ENCODE measurements around the gene C8G. TPM values are rescaled to one million over a fixed set of nuclear protein-coding genes. Genes with fewer than 3 reads are reported as not detected.

The C8G gene
- total RNA-seq, 2 experiments from 2014 or later = 0.85 to 1.8 TPM

- no peaks in the 10 kb centered on the region for H3K9me3 Mint-ChIP-seq
- H3K36me3 Mint-ChIP-seq (ENCODE audit: low read depth) = peaks cover 42% of the 10 kb centered on the region
- CTCF ChIA-PET = interaction anchor here (1.2 to 2.2 kb wide), 5 partner anchors 11 to 45 kb away, joined by 3 to 6 read pairs (median 6); no protein-coding TSS in a partner anchor
- POLR2A ChIA-PET = no interaction called here
- no peak overlapping the region for H3K4me3 Mint-ChIP-seq
- no peak for DNase-seq
- no peaks in the 10 kb centered on the region for H3K27me3 Mint-ChIP-seq
- peaks cover 14% of the 10 kb centered on the region for H3K4me1 Mint-ChIP-seq
- H3K27ac Mint-ChIP-seq = no peak overlapping the region
Measured at GRCh38 chr9:136907011-136907914, 37.8 kb upstream of the C8G start.

GRCh38 chr9:136910197-136910900, 34.7 kb upstream of the C8G start:
- Mint-ChIP-seq H3K27ac (no peak overlapping the region), H3K27me3 (no peaks in the 10 kb centered on the region), H3K36me3 (ENCODE audit: low read depth) (peaks cover 32% of the 10 kb centered on the region), H3K4me1 (no peaks in the 10 kb centered on the region), H3K4me3 (no peak overlapping the region), H3K9me3 (no peaks in the 10 kb centered on the region)
- POLR2A ChIA-PET = no interaction called here
- no peak for DNase-seq
- CTCF ChIA-PET = interaction anchor here (0.7 to 1.3 kb wide), 2 partner anchors 10 to 34 kb away, joined by 3 to 5 read pairs; partner anchors contain the start of gene FBXW5

- H3K27ac Mint-ChIP-seq = no peak overlapping the region
- H3K9me3 Mint-ChIP-seq = no peaks in the 10 kb centered on the region
- CTCF ChIA-PET = interaction anchor here (1.3 kb wide), 1 partner anchor 9 kb away, joined by 5 read pairs; no protein-coding TSS in a partner anchor
Measured at GRCh38 chr9:136910901-136911245, 34.2 kb upstream of the C8G start.

GRCh38 chr9:136913701-136914438, 31.2 kb upstream of the C8G start:
- H3K36me3 Mint-ChIP-seq (ENCODE audit: low read depth) = peaks cover 33% of the 10 kb centered on the region
- DNase-seq = no peak
- ChIA-PET CTCF (no interaction called here), POLR2A (no interaction called here)
- H3K4me3 Mint-ChIP-seq = no peak overlapping the region
- no peaks in the 10 kb centered on the region for H3K27me3 Mint-ChIP-seq
- H3K27ac Mint-ChIP-seq = no peak overlapping the region
- peaks cover 3% of the 10 kb centered on the region for H3K4me1 Mint-ChIP-seq
- H3K9me3 Mint-ChIP-seq = no peaks in the 10 kb centered on the region

More at GRCh38 chr9:136910901-136911245, 34.2 kb upstream of the C8G start:
- Mint-ChIP-seq H3K4me1 (no peaks in the 10 kb centered on the region), H3K27me3 (no peaks in the 10 kb centered on the region), H3K4me3 (no peak overlapping the region), H3K36me3 (ENCODE audit: low read depth) (peaks cover 32% of the 10 kb centered on the region)
- no peak for DNase-seq
- POLR2A ChIA-PET = no interaction called here

GRCh38 chr9:136915632-136916329, 29.3 kb upstream of the C8G start:
- no peak overlapping the region for H3K4me3 Mint-ChIP-seq
- ChIA-PET POLR2A (interaction anchor here (0.5 kb wide), 1 partner anchor 43 kb away, joined by 6 read pairs; no protein-coding TSS in a partner anchor), CTCF (no interaction called here)
- H3K9me3 Mint-ChIP-seq = no peaks in the 10 kb centered on the region
- no peaks in the 10 kb centered on the region for H3K27me3 Mint-ChIP-seq
- DNase-seq = no peak
- H3K4me1 Mint-ChIP-seq = peaks cover 3% of the 10 kb centered on the region
- no peak overlapping the region for H3K27ac Mint-ChIP-seq
- H3K36me3 Mint-ChIP-seq (ENCODE audit: low read depth) = peaks cover 43% of the 10 kb centered on the region

- CTCF ChIA-PET = interaction anchor here (0.6 to 1.2 kb wide), 3 partner anchors 25 to 658 kb away, joined by 3 read pairs; partner anchors contain the start of gene AJM1
- H3K36me3 Mint-ChIP-seq (ENCODE audit: low read depth) = peaks cover 43% of the 10 kb centered on the region
Measured at GRCh38 chr9:136916330-136917184, 28.5 kb upstream of the C8G start.

GRCh38 chr9:136917902-136918301, 27.1 kb upstream of the C8G start:
- Mint-ChIP-seq H3K4me3 (no peak overlapping the region), H3K27me3 (no peaks in the 10 kb centered on the region), H3K27ac (no peak overlapping the region), H3K9me3 (no peaks in the 10 kb centered on the region), H3K36me3 (ENCODE audit: low read depth) (peaks cover 45% of the 10 kb centered on the region), H3K4me1 (peaks cover 3% of the 10 kb centered on the region)
- ChIA-PET CTCF (interaction anchor here (0.9 to 1.0 kb wide), 2 partner anchors 76 to 98 kb away, joined by 3 read pairs; partner anchors contain the start of gene AJM1), POLR2A (no interaction called here)
- no peak for DNase-seq

More at GRCh38 chr9:136916330-136917184, 28.5 kb upstream of the C8G start:
- no peak for DNase-seq
- POLR2A ChIA-PET = no interaction called here
- no peaks in the 10 kb centered on the region for H3K9me3 Mint-ChIP-seq
- no peaks in the 10 kb centered on the region for H3K27me3 Mint-ChIP-seq
- H3K4me1 Mint-ChIP-seq = peaks cover 3% of the 10 kb centered on the region
- no peak overlapping the region for H3K4me3 Mint-ChIP-seq
- no peak overlapping the region for H3K27ac Mint-ChIP-seq

- Mint-ChIP-seq H3K4me3 (no peak overlapping the region), H3K36me3 (ENCODE audit: low read depth) (peaks cover 46% of the 10 kb centered on the region), H3K27ac (peak overlapping the region; percentile 25), H3K9me3 (no peaks in the 10 kb centered on the region), H3K27me3 (no peaks in the 10 kb centered on the region), H3K4me1 (peaks cover 8% of the 10 kb centered on the region)
- CTCF ChIA-PET = interaction anchor here (0.6 to 2.1 kb wide), 5 partner anchors 10 to 145 kb away, joined by 3 to 6 read pairs (median 3); no protein-coding TSS in a partner anchor
- no peak for DNase-seq
- POLR2A ChIA-PET = interaction anchor here (0.7 to 0.9 kb wide), 2 partner anchors 120 to 826 kb away, joined by 3 to 4 read pairs; no protein-coding TSS in a partner anchor
Measured at GRCh38 chr9:136920069-136920468, 25.0 kb upstream of the C8G start.

GRCh38 chr9:136920734-136921231, 24.3 kb upstream of the C8G start:
- no peak for DNase-seq
- Mint-ChIP-seq H3K4me1 (peaks cover 8% of the 10 kb centered on the region), H3K36me3 (ENCODE audit: low read depth) (peaks cover 42% of the 10 kb centered on the region), H3K9me3 (no peaks in the 10 kb centered on the region), H3K27ac (no peak overlapping the region), H3K27me3 (no peaks in the 10 kb centered on the region), H3K4me3 (no peak overlapping the region)
- CTCF ChIA-PET = interaction anchor here (0.5 to 1.4 kb wide), 3 partner anchors 10 to 36 kb away, joined by 3 to 5 read pairs (median 4); no protein-coding TSS in a partner anchor
- POLR2A ChIA-PET = no interaction called here

GRCh38 chr9:136921307-136921706, 23.7 kb upstream of the C8G start:
- H3K36me3 Mint-ChIP-seq (ENCODE audit: low read depth) = peaks cover 37% of the 10 kb centered on the region
- no peaks in the 10 kb centered on the region for H3K9me3 Mint-ChIP-seq
- POLR2A ChIA-PET = no interaction called here

GRCh38 chr9:136921718-136922117, 23.3 kb upstream of the C8G start:
- peaks cover 37% of the 10 kb centered on the region for H3K36me3 Mint-ChIP-seq (ENCODE audit: low read depth)
- no peaks in the 10 kb centered on the region for H3K9me3 Mint-ChIP-seq
- ChIA-PET POLR2A (no interaction called here), CTCF (interaction anchor here (0.5 kb wide), 1 partner anchor 17 kb away, joined by 4 read pairs; no protein-coding TSS in a partner anchor)
- DNase-seq = no peak
- peaks cover 8% of the 10 kb centered on the region for H3K4me1 Mint-ChIP-seq
- no peaks in the 10 kb centered on the region for H3K27me3 Mint-ChIP-seq
- no peak overlapping the region for H3K27ac Mint-ChIP-seq
- no peak overlapping the region for H3K4me3 Mint-ChIP-seq

More at GRCh38 chr9:136921307-136921706, 23.7 kb upstream of the C8G start:
- H3K4me1 Mint-ChIP-seq = peaks cover 8% of the 10 kb centered on the region
- H3K27me3 Mint-ChIP-seq = no peaks in the 10 kb centered on the region
- DNase-seq = no peak
- CTCF ChIA-PET = interaction anchor here (0.5 kb wide), 1 partner anchor 18 kb away, joined by 4 read pairs; no protein-coding TSS in a partner anchor
- H3K27ac Mint-ChIP-seq = no peak overlapping the region
- no peak overlapping the region for H3K4me3 Mint-ChIP-seq

Data from activated CD4-positive, alpha-beta T cell treated with anti-CD3 and anti-CD28 coated beads, Interleukin-2, amount 10 ng/mL, durations not matched to agents 7 days and 5 days (primary cell).